GM12801 (cell line): ENCODE data around the gene CDYL2.

Experiments
- CTCF ChIP-seq: IDR thresholded peaks from one replicate; pipeline ENCODE4 v1.5.1; 2011; ENCODE audit warnings: control low read depth; ENCODE audit not compliant: insufficient read length; ENCODE audit errors: extremely low read depth

The CDYL2 gene

GRCh38 chr16:80663078-80663477 is 141.3 kb downstream of the CDYL2 start:
- TF ChIP-seq CTCF: no peak

GRCh38 chr16:80659865-80660264 is 144.5 kb downstream of the CDYL2 start:
- no peak for TF ChIP-seq CTCF

- TF ChIP-seq CTCF: no peak
Observed at GRCh38 chr16:80656711-80657150, 147.7 kb downstream of the CDYL2 start.

- no peak for TF ChIP-seq CTCF
Observed at GRCh38 chr16:80656161-80656560, 148.2 kb downstream of the CDYL2 start.

- no peak for TF ChIP-seq CTCF
Observed at GRCh38 chr16:80655751-80656150, 148.6 kb downstream of the CDYL2 start.

- TF ChIP-seq CTCF: no peak
Observed at GRCh38 chr16:80654094-80654862, 150.1 kb downstream of the CDYL2 start.

GRCh38 chr16:80652441-80652840 is 152.0 kb downstream of the CDYL2 start:
- no peak for TF ChIP-seq CTCF
